HCT116 (cell line): ENCODE data around the gene XYLT1.

ENCODE experiments used
- ELF1 ChIP-seq: IDR thresholded peaks from 2 replicates; pipeline ENCODE4 v1.6.1; 2012; ENCODE audit warnings: low read depth, borderline replicate concordance
- EZH2 ChIP-seq: fragments of 200-600 bp; sonication (generic); IDR thresholded peaks from 2 replicates; pipeline ENCODE4 v1.6.1; 2017; ENCODE audit warnings: antibody characterized with exemption, mixed run types
- POLR2A ChIP-seq: IDR thresholded peaks from 2 replicates; pipeline ENCODE4 v1.7.0; 2011; ENCODE audit warnings: borderline replicate concordance; ENCODE audit not compliant: insufficient read depth, insufficient read length; ENCODE audit errors: extremely low read depth
- POLR2AphosphoS5 ChIP-seq: IDR thresholded peaks from 2 replicates; pipeline ENCODE4 v1.6.1; 2011; ENCODE audit warnings: mild to moderate bottlenecking, low read depth, low read length, moderate library complexity
- RAD21 ChIP-seq: IDR thresholded peaks from 2 replicates; pipeline ENCODE4 v1.6.1; 2012; ENCODE audit warnings: low read depth, mild to moderate bottlenecking
- SRF ChIP-seq: IDR thresholded peaks from 2 replicates; pipeline ENCODE4 v1.6.1; 2012; ENCODE audit warnings: low read depth
- YY1 ChIP-seq: IDR thresholded peaks from 2 replicates; pipeline ENCODE4 v1.6.1; 2011; ENCODE audit warnings: low read length, low read depth, moderate library complexity, mild to moderate bottlenecking; ENCODE audit not compliant: insufficient replicate concordance; ENCODE audit errors: extremely low read depth
- ZNF274 ChIP-seq: fragments of 200-500 bp; sonication (Bioruptor generic); IDR thresholded peaks from 2 replicates; pipeline ENCODE4 v1.6.1; 2014; ENCODE audit warnings: mild to moderate bottlenecking, low read depth, low read length, inconsistent platforms
- TF ChIP-seq, protein P1 (sequence below), 3 experiments: fragments of 200-600 bp in 1 of 3; sonication (generic) in 1 of 3; IDR thresholded peaks in 2 of 3; conservative IDR thresholded peaks in 1 of 3; 2 replicates each; pipeline ENCODE4 v1.5.1; 2012 to 2017; ENCODE audit warnings: low read depth in 2 of 3, low read length in 2 of 3, antibody characterized with exemption in 1 of 3, borderline replicate concordance in 1 of 3, control low read depth in 1 of 3, mild to moderate bottlenecking in 1 of 3, mixed read lengths in 1 of 3, mixed run types in 1 of 3, moderate library complexity in 1 of 3; ENCODE audit not compliant: insufficient read depth in 1 of 3
- TF ChIP-seq, protein P2 (sequence below): IDR thresholded peaks from 2 replicates; pipeline ENCODE4 v1.6.1; 2012; ENCODE audit warnings: low read depth
- TF ChIP-seq, protein P3 (sequence below): IDR thresholded peaks from 2 replicates; pipeline ENCODE4 v1.6.1; 2011; ENCODE audit warnings: mild to moderate bottlenecking, low read length, moderate library complexity; ENCODE audit not compliant: insufficient replicate concordance; ENCODE audit errors: extremely low read depth

DNA sequence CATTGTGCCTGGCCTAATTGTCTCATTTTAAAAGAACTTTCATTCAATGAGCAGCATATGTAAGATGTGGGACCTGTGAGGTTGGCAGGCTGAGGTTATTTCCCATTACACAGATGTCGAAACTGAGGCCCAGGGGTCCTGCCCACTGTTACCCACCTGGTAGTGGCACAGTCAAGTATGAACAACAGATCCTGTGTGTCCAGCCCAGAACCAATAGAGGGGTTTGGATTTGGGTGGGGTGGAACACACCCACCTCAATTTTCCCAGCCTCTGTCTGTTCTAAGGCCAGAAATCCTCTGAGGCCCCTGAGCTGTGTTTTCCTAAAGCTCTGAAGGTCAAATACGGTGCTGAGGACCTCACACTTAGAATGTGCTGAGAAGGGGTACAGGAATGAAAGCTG lies 179.5 kb downstream of the XYLT1 start:
- TF ChIP-seq, protein P1, sequence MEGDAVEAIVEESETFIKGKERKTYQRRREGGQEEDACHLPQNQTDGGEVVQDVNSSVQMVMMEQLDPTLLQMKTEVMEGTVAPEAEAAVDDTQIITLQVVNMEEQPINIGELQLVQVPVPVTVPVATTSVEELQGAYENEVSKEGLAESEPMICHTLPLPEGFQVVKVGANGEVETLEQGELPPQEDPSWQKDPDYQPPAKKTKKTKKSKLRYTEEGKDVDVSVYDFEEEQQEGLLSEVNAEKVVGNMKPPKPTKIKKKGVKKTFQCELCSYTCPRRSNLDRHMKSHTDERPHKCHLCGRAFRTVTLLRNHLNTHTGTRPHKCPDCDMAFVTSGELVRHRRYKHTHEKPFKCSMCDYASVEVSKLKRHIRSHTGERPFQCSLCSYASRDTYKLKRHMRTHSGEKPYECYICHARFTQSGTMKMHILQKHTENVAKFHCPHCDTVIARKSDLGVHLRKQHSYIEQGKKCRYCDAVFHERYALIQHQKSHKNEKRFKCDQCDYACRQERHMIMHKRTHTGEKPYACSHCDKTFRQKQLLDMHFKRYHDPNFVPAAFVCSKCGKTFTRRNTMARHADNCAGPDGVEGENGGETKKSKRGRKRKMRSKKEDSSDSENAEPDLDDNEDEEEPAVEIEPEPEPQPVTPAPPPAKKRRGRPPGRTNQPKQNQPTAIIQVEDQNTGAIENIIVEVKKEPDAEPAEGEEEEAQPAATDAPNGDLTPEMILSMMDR (IDR thresholded peaks at IDR 0.05 in 2 of 3, conservative IDR thresholded peaks at IDR 0.05 in 1 of 3; ENCODE audit: borderline replicate concordance in 1 of 3, insufficient read depth in 1 of 3, low read depth in 2 of 3, low read length in 2 of 3): no peak
- no peak for TF ChIP-seq RAD21
- TF ChIP-seq ELF1: no peak
- no peak for TF ChIP-seq SRF
- TF ChIP-seq POLR2A: no peak
- TF ChIP-seq, protein P2, sequence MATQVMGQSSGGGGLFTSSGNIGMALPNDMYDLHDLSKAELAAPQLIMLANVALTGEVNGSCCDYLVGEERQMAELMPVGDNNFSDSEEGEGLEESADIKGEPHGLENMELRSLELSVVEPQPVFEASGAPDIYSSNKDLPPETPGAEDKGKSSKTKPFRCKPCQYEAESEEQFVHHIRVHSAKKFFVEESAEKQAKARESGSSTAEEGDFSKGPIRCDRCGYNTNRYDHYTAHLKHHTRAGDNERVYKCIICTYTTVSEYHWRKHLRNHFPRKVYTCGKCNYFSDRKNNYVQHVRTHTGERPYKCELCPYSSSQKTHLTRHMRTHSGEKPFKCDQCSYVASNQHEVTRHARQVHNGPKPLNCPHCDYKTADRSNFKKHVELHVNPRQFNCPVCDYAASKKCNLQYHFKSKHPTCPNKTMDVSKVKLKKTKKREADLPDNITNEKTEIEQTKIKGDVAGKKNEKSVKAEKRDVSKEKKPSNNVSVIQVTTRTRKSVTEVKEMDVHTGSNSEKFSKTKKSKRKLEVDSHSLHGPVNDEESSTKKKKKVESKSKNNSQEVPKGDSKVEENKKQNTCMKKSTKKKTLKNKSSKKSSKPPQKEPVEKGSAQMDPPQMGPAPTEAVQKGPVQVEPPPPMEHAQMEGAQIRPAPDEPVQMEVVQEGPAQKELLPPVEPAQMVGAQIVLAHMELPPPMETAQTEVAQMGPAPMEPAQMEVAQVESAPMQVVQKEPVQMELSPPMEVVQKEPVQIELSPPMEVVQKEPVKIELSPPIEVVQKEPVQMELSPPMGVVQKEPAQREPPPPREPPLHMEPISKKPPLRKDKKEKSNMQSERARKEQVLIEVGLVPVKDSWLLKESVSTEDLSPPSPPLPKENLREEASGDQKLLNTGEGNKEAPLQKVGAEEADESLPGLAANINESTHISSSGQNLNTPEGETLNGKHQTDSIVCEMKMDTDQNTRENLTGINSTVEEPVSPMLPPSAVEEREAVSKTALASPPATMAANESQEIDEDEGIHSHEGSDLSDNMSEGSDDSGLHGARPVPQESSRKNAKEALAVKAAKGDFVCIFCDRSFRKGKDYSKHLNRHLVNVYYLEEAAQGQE: no peak
- no peak for TF ChIP-seq EZH2
- no peak for TF ChIP-seq ZNF274
- no peak for TF ChIP-seq POLR2AphosphoS5
- TF ChIP-seq YY1: no peak
- TF ChIP-seq, protein P3, sequence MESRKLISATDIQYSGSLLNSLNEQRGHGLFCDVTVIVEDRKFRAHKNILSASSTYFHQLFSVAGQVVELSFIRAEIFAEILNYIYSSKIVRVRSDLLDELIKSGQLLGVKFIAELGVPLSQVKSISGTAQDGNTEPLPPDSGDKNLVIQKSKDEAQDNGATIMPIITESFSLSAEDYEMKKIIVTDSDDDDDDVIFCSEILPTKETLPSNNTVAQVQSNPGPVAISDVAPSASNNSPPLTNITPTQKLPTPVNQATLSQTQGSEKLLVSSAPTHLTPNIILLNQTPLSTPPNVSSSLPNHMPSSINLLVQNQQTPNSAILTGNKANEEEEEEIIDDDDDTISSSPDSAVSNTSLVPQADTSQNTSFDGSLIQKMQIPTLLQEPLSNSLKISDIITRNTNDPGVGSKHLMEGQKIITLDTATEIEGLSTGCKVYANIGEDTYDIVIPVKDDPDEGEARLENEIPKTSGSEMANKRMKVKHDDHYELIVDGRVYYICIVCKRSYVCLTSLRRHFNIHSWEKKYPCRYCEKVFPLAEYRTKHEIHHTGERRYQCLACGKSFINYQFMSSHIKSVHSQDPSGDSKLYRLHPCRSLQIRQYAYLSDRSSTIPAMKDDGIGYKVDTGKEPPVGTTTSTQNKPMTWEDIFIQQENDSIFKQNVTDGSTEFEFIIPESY: no peak
